ENCODE results near the gene SMARCAL1. TPM values are rescaled to one million over a fixed set of nuclear protein-coding genes. Genes with fewer than 3 reads are reported as not detected.

SMARCAL1 gene
- total and polyA plus RNA-seq, 3 donors from 2014 or later, result 27.3 to 50.2 (median 39.1) TPM

DNA sequence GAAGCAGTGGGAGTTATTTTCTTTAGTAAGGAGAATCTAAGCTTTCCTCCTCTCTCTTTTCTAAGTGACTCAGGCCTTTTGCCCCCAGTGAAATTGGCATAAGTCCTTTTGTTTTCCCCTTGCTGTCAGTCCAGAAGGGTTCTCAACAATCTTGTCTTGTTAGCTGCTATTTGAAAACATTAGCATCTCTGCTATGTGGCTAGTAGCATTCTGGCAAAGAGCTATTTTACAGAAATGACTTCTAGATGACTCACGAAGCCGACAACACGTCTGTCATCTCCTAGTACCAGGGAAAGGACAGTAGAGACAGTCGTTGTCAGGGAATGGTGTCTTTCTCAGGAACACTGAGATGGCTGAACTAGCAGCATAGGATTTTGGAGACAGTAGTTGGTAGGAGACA lies 14.7 kb downstream of the SMARCAL1 start:
- no peak overlapping the region for H3K27ac ChIP-seq
- H3K4me1 ChIP-seq, result no peaks in the 10 kb centered on the region
- TF ChIP-seq, protein P1, sequence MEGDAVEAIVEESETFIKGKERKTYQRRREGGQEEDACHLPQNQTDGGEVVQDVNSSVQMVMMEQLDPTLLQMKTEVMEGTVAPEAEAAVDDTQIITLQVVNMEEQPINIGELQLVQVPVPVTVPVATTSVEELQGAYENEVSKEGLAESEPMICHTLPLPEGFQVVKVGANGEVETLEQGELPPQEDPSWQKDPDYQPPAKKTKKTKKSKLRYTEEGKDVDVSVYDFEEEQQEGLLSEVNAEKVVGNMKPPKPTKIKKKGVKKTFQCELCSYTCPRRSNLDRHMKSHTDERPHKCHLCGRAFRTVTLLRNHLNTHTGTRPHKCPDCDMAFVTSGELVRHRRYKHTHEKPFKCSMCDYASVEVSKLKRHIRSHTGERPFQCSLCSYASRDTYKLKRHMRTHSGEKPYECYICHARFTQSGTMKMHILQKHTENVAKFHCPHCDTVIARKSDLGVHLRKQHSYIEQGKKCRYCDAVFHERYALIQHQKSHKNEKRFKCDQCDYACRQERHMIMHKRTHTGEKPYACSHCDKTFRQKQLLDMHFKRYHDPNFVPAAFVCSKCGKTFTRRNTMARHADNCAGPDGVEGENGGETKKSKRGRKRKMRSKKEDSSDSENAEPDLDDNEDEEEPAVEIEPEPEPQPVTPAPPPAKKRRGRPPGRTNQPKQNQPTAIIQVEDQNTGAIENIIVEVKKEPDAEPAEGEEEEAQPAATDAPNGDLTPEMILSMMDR (IDR thresholded peaks at IDR 0.05), result no peak
- no peak for TF ChIP-seq POLR2A (IDR thresholded peaks at IDR 0.05)
- intact Hi-C loops (cut with DNase I; ENCODE audit: low total_unique reads), result no loop called here
- H3K4me3 ChIP-seq, result no peak overlapping the region
- 90 to 95% methylated on average over 4 of the region's 4 CpGs for WGBS, 2 donors
- H3K36me3 ChIP-seq (ENCODE audit: low read depth, missing control alignments), result no peaks in the 10 kb centered on the region
- no peaks in the 10 kb centered on the region for H3K27me3 ChIP-seq
- no peaks in the 10 kb centered on the region for H3K9me3 ChIP-seq
- DNase-seq, result no peak

DNA sequence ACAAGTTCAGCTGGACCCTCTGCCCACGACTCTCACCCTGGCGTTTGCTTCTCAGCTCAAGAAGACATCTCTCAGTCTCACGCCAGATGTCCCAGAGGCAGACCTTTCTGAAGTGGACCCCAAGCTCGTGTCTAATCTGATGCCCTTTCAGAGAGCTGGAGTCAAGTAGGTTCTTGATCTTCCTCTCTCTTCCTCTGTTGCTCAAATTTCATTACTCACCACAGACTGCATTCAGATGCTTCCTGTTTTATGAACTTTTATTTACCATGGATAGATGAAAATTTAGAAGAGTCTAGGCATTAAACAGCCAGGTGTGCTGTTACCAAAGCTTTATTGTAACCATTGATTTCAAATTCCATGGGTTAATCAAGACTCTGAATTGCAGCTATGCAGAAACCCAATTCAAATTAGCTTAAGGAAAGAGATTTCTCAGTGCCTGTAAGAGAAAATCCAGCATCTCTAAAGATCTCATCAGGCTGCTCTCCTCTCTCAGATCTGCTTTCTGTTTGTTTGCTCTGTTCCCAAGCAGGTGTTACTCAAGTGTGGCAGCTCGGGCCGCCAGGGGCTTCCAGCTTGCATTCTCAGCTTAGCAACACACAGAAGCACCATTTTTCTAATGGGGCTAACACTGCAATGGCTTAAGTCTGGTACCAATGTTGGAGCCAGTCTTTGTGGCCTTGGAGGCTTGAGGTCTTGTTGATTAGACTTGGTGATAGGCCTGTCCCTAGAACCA lies 16.5 kb downstream of the SMARCAL1 start:
- H3K4me3 ChIP-seq, result no peak overlapping the region
- DNase-seq, result no peak
- intact Hi-C loops (cut with DNase I; ENCODE audit: low total_unique reads), result no loop called here
- no peaks in the 10 kb centered on the region for H3K9me3 ChIP-seq
- no peak overlapping the region for H3K27ac ChIP-seq
- TF ChIP-seq, protein P1 (IDR thresholded peaks at IDR 0.05), result no peak
- no peak for TF ChIP-seq POLR2A (IDR thresholded peaks at IDR 0.05)
- no peaks in the 10 kb centered on the region for H3K27me3 ChIP-seq
- H3K36me3 ChIP-seq (ENCODE audit: low read depth, missing control alignments), result no peaks in the 10 kb centered on the region
- WGBS, 2 donors, result 82 to 88% methylated on average over 6 of the region's 6 CpGs
- H3K4me1 ChIP-seq, result no peaks in the 10 kb centered on the region

DNA sequence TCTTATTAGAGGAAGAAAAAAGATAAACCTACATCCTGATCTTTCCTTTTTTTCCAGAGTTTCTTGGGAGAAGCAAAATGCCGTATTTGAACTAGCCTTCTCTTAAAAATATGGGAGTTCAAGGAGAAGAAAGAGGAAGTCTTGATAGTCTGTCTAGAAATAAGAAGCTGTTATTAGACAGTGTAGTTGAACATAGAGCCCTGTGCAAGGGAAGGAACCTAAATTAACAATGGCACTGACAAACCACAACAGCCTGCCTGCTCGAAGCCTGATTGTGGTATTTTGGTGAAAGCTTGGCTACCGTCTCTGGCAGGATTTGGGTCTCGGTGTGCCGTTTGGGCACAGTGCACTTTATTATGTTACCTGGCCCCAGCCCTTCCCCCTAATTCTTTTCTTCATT lies 17.1 kb downstream of the SMARCAL1 start:
- no peaks in the 10 kb centered on the region for H3K9me3 ChIP-seq
- H3K27ac ChIP-seq, result no peak overlapping the region
- DNase-seq, result no peak
- H3K4me1 ChIP-seq, result no peaks in the 10 kb centered on the region
- intact Hi-C loops (cut with DNase I; ENCODE audit: low total_unique reads), result no loop called here
- no peaks in the 10 kb centered on the region for H3K36me3 ChIP-seq (ENCODE audit: low read depth, missing control alignments)
- H3K27me3 ChIP-seq, result no peaks in the 10 kb centered on the region
- WGBS, 2 donors, result 81 to 90% methylated on average over 5 of the region's 5 CpGs
- no peak for TF ChIP-seq POLR2A (IDR thresholded peaks at IDR 0.05)
- TF ChIP-seq, protein P1 (IDR thresholded peaks at IDR 0.05), result no peak
- no peak overlapping the region for H3K4me3 ChIP-seq

DNA sequence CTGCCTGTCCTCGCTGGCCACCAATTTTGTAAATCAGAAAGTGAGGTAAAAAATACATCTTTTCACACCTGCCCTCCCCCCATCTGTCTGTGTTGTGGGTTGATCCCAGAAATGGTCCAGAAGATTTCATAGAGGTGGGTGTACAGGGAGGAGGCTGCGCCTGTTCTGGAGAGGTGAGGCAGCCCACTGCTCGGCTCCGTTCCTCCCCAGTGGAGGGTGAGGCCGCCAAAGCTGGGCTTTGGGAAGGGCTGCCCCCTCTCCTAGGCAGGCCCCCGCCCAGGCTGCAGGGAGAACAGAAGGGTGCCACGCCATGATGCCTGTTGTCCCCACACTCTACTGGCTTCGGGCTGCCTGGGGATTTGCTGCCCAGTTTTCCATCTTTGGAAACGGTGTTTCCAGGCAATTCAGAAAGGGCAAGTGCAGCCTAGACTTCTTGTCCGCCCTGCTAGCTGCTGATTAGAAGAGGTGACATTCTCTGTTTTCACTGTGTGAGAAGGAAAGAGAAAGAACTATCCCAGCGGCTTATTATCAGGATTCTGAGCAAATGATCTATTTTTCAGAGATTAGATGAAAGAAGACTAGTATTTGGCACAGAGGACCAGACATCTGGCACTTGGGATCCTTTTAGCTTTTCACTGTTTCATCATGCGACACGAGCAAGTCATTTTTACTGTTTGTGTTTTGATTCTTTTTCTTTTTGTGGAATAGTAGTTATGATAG lies 18.7 kb downstream of the SMARCAL1 start:
- no peak overlapping the region for H3K4me3 ChIP-seq
- no peak overlapping the region for H3K27ac ChIP-seq
- H3K36me3 ChIP-seq (ENCODE audit: low read depth, missing control alignments), result no peaks in the 10 kb centered on the region
- intact Hi-C loops (cut with DNase I; ENCODE audit: low total_unique reads), result no loop called here
- no peak for DNase-seq
- no peaks in the 10 kb centered on the region for H3K9me3 ChIP-seq
- 82 to 88% methylated on average over 11 to 13 of the region's 13 CpGs for WGBS, 2 donors
- TF ChIP-seq, protein P1 (IDR thresholded peaks at IDR 0.05), result no peak
- no peak for TF ChIP-seq POLR2A (IDR thresholded peaks at IDR 0.05)
- H3K27me3 ChIP-seq, result no peaks in the 10 kb centered on the region
- no peaks in the 10 kb centered on the region for H3K4me1 ChIP-seq
